ENCODE data around the gene TM9SF1. TPM values are rescaled to one million over a fixed set of nuclear protein-coding genes. Genes with fewer than 3 reads are reported as not detected.

Gene TM9SF1
- total RNA-seq, 1 donor from 2014 or later = 30.5 TPM

DNA sequence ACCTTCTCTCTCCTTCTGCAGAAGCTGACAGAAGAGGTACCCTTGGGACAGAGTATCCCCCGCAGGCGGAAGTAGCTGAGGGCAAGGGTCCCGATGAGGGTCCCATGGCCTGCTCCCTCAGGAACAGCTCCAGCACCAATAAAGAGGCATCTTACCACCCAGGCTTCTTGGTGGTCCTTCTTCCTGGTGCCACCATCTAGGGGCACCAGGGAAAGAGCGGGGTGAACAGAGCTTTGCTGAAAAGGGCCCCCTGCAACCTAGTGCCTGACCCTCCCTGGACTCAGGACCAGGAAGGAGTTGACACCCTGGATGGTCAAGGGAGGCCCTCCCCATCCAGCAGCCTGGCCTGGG, 34.8 kb downstream of the TM9SF1 start:
- Histone ChIP-seq H3K36me3 (no peaks in the 10 kb centered on the region), H3K27ac (no peak overlapping the region)

GRCh38 chr14:24159777-24160498, 35.3 kb downstream of the TM9SF1 start:
- Histone ChIP-seq H3K4me3 (no peak overlapping the region), H3K79me2 (ENCODE audit: low read depth) (no peaks in the 10 kb centered on the region), H3K27me3 (no peaks in the 10 kb centered on the region), H3F3A (ENCODE audit: low read depth) (peaks cover 8% of the 10 kb centered on the region), H3K4me1 (no peaks in the 10 kb centered on the region), H3K27ac (no peak overlapping the region), H3K4me2 (no peak overlapping the region), H3K9ac (no peak overlapping the region), H2AFZ (replicated peaks) (no peak overlapping the region), H3K9me3 (ENCODE audit: low read depth) (no peaks in the 10 kb centered on the region), H3K36me3 (no peaks in the 10 kb centered on the region), H4K20me1 (ENCODE audit: low read depth) (peaks cover 5% of the 10 kb centered on the region)
- Mint-ChIP-seq H3K4me1 (peaks cover 12% of the 10 kb centered on the region), H3K27ac (no peak overlapping the region), H3K27me3 (ENCODE audit: insufficient read depth, low read depth) (peaks cover 4% of the 10 kb centered on the region), H3K36me3 (peaks cover 18% of the 10 kb centered on the region), H3K9me3 (no peaks in the 10 kb centered on the region), H3K4me3 (no peak overlapping the region)
- no peak for TF ChIP-seq EZH2 (IDR thresholded peaks at IDR 0.05)
- TF ChIP-seq EZH2phosphoT487 (IDR thresholded peaks at IDR 0.05) = no peak
- no peak for TF ChIP-seq CTCF (IDR thresholded peaks at IDR 0.05)
- DNase-seq (ENCODE audit: low spot score) = no peak

More for the DNA sequence above, 34.8 kb downstream of the TM9SF1 start:
- no peak for TF ChIP-seq EZH2 (IDR thresholded peaks at IDR 0.05)
- TF ChIP-seq CTCF (IDR thresholded peaks at IDR 0.05) = no peak
- TF ChIP-seq EZH2phosphoT487 (IDR thresholded peaks at IDR 0.05) = no peak
- H3K4me1 Mint-ChIP-seq = peaks cover 12% of the 10 kb centered on the region
- no peak overlapping the region for H3K4me3 ChIP-seq
- no peaks in the 10 kb centered on the region for H3K4me1 ChIP-seq
- peaks cover 8% of the 10 kb centered on the region for H3F3A ChIP-seq (ENCODE audit: low read depth)
- no peak overlapping the region for H3K27ac Mint-ChIP-seq
- no peaks in the 10 kb centered on the region for H3K79me2 ChIP-seq (ENCODE audit: low read depth)
- no peak overlapping the region for H3K4me3 Mint-ChIP-seq
- H2AFZ ChIP-seq (replicated peaks) = no peak overlapping the region
- no peak overlapping the region for H3K9ac ChIP-seq
- H3K27me3 ChIP-seq = no peaks in the 10 kb centered on the region
- H3K9me3 Mint-ChIP-seq = no peaks in the 10 kb centered on the region
- H3K27me3 Mint-ChIP-seq (ENCODE audit: insufficient read depth, low read depth) = peaks cover 4% of the 10 kb centered on the region
- DNase-seq (ENCODE audit: low spot score) = no peak
- no peaks in the 10 kb centered on the region for H3K9me3 ChIP-seq (ENCODE audit: low read depth)
- H3K36me3 Mint-ChIP-seq = peaks cover 16% of the 10 kb centered on the region
- H3K4me2 ChIP-seq = no peak overlapping the region
- peaks cover 5% of the 10 kb centered on the region for H4K20me1 ChIP-seq (ENCODE audit: low read depth)

GRCh38 chr14:24157331-24157730, 37.9 kb downstream of the TM9SF1 start:
- TF ChIP-seq EZH2phosphoT487 (IDR thresholded peaks at IDR 0.05) (no peak), EZH2 (IDR thresholded peaks at IDR 0.05) (no peak)
- H3K9me3 Mint-ChIP-seq = no peaks in the 10 kb centered on the region
- H3K9ac ChIP-seq = no peak overlapping the region
- peaks cover 8% of the 10 kb centered on the region for H3F3A ChIP-seq (ENCODE audit: low read depth)
- peaks cover 2% of the 10 kb centered on the region for H3K27me3 Mint-ChIP-seq (ENCODE audit: insufficient read depth, low read depth)
- no peak overlapping the region for H3K4me2 ChIP-seq
- peaks cover 4% of the 10 kb centered on the region for H3K36me3 ChIP-seq
- H3K27ac ChIP-seq = no peak overlapping the region
- H3K27me3 ChIP-seq = no peaks in the 10 kb centered on the region
- H3K36me3 Mint-ChIP-seq = peaks cover 16% of the 10 kb centered on the region
- no peaks in the 10 kb centered on the region for H3K9me3 ChIP-seq (ENCODE audit: low read depth)
- H3K27ac Mint-ChIP-seq = no peak overlapping the region
- no peak for DNase-seq (ENCODE audit: low spot score)
- H3K4me1 Mint-ChIP-seq = peaks cover 12% of the 10 kb centered on the region
- H4K20me1 ChIP-seq (ENCODE audit: low read depth) = peaks cover 5% of the 10 kb centered on the region
- H3K4me1 ChIP-seq = no peaks in the 10 kb centered on the region
- H3K4me3 ChIP-seq = no peak overlapping the region
- no peaks in the 10 kb centered on the region for H3K79me2 ChIP-seq (ENCODE audit: low read depth)
- H2AFZ ChIP-seq (replicated peaks) = no peak overlapping the region
- H3K4me3 Mint-ChIP-seq = no peak overlapping the region

DNA sequence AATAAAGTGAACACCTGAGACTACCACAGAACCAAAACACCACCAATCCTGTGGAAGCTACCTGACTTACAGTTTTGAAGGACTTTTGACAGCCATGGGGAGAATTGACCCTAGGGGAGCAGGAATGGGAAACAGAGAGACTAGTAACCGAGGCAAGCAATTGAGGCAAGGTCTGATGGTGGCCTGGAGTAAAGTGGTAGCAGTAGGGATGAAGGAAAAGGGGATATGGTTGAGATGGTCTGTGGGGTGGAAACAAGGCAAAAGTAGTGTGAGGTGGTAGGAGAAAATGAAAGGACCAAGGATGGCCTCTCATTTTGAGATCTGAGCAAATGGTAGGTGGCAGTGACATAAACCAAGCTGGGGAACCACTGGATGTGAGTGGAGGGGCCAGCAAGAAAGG, 38.4 kb downstream of the TM9SF1 start:
- H4K20me1 ChIP-seq (ENCODE audit: low read depth) = peaks cover 5% of the 10 kb centered on the region
- peaks cover 8% of the 10 kb centered on the region for H3F3A ChIP-seq (ENCODE audit: low read depth)
- no peaks in the 10 kb centered on the region for H3K79me2 ChIP-seq (ENCODE audit: low read depth)
- H3K27ac Mint-ChIP-seq = no peak overlapping the region
- H3K9me3 Mint-ChIP-seq = no peaks in the 10 kb centered on the region
- peaks cover 19% of the 10 kb centered on the region for H3K36me3 Mint-ChIP-seq
- H3K9ac ChIP-seq = no peak overlapping the region
- H3K4me1 Mint-ChIP-seq = peaks cover 11% of the 10 kb centered on the region
- no peaks in the 10 kb centered on the region for H3K9me3 ChIP-seq (ENCODE audit: low read depth)
- H3K4me2 ChIP-seq = no peak overlapping the region
- no peak for DNase-seq (ENCODE audit: low spot score)
- H3K4me3 Mint-ChIP-seq = no peak overlapping the region
- peaks cover 2% of the 10 kb centered on the region for H3K27me3 Mint-ChIP-seq (ENCODE audit: insufficient read depth, low read depth)
- TF ChIP-seq CTCF (IDR thresholded peaks at IDR 0.05) = no peak
- TF ChIP-seq EZH2phosphoT487 (IDR thresholded peaks at IDR 0.05) = no peak
- no peak for TF ChIP-seq EZH2 (IDR thresholded peaks at IDR 0.05)
- peaks cover 4% of the 10 kb centered on the region for H3K36me3 ChIP-seq
- no peaks in the 10 kb centered on the region for H3K27me3 ChIP-seq
- no peak overlapping the region for H2AFZ ChIP-seq (replicated peaks)
- no peak overlapping the region for H3K27ac ChIP-seq
- no peak overlapping the region for H3K4me3 ChIP-seq
- no peaks in the 10 kb centered on the region for H3K4me1 ChIP-seq
